ENCODE data around the gene TGFBR3L.

The TGFBR3L gene

GRCh38 chr19:7930765-7931164 is 16.1 kb downstream of the TGFBR3L start:
- DNase-seq (ENCODE audit: low spot score), result no peak
- TF ChIP-seq CTCF (IDR thresholded peaks at IDR 0.05; ENCODE audit: extremely low read depth, missing control alignments), result no peak

- DNase-seq (ENCODE audit: low spot score), result no peak
- no peak for TF ChIP-seq CTCF (IDR thresholded peaks at IDR 0.05; ENCODE audit: extremely low read depth, missing control alignments)
These were observed 16.8 kb downstream of the TGFBR3L start for GRCh38 chr19:7931221-7932061.

DNA sequence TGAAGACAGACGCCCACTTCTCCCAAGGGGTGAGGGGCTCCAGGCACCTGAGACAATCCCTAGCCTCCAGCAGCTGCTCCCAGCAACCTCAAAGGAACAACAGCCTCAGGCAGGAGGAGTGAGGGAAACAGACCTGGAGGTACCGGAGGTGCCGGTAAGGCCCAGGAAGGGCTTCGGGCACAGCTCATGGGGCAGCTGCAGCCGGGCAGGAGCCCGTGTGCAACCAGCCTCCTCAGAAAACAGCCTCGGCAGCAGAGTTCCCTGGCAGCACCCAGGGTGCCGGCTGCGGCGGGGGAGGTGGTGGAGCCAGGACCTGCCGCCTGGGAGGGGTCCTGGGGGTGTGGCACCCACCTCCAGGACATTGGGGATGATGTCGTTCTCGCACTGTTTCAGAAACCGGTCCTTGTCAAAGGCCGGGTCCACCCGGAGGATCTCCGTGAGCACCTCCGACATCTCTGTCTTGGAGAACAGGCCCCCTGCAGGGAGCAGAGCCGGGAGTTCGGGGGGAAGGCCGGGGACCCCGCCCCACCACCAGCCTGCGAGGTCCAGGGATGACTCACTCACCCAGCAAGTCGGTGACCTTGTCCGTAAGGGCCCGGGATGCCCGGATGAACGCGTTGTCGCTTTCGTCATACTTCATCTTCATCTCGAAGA is 17.8 kb downstream of the TGFBR3L start:
- no peak for TF ChIP-seq CTCF (IDR thresholded peaks at IDR 0.05; ENCODE audit: extremely low read depth, missing control alignments)
- DNase-seq (ENCODE audit: low spot score), result no peak

GRCh38 chr19:7932930-7933300 is 18.3 kb downstream of the TGFBR3L start:
- no peak for DNase-seq (ENCODE audit: low spot score)
- no peak for TF ChIP-seq CTCF (IDR thresholded peaks at IDR 0.05; ENCODE audit: extremely low read depth, missing control alignments)

- TF ChIP-seq CTCF (IDR thresholded peaks at IDR 0.05; ENCODE audit: extremely low read depth, missing control alignments), result no peak
- no peak for DNase-seq (ENCODE audit: low spot score)
These were observed 18.8 kb downstream of the TGFBR3L start for GRCh38 chr19:7933411-7933810.

GRCh38 chr19:7933828-7934725 is 19.4 kb downstream of the TGFBR3L start:
- DNase-seq (ENCODE audit: low spot score), result no peak
- no peak for TF ChIP-seq CTCF (IDR thresholded peaks at IDR 0.05; ENCODE audit: extremely low read depth, missing control alignments)
